Aorta (tissue), 5 donors: ENCODE measurements around the gene STRN3. TPM values are rescaled to one million over a fixed set of nuclear protein-coding genes. Genes with fewer than 3 reads are reported as not detected.
"Not testable (repeated sequence)": the region's sequence is repeated elsewhere in the genome, so short reads cannot be mapped to it uniquely, and the experiment has no call there.

Source experiments
- ATAC-seq: fragments of 200-7000 bp; cut with Tn5 transposase; one replicate; pipeline ENCODE4 v1.9.1; 2022; ENCODE audit warnings: moderate library complexity; ENCODE audit not compliant: low FRiP score
- DNase-seq, 2 donors: peaks; one replicate each; pipeline ENCODE4 v3.0.0-alpha.2; 2020
- H3K27ac ChIP-seq, 2 donors: one replicate each; pipeline ENCODE4 v1.5.1; 2013; ENCODE audit warnings: low read length in 2 of 2, mild to moderate bottlenecking in 2 of 2, moderate library complexity in 2 of 2, control low read depth in 1 of 2, inconsistent platforms in 1 of 2, low read depth in 1 of 2
- H3K27me3 ChIP-seq, 2 donors: one replicate each; pipeline ENCODE4 v1.6.1; 2013; ENCODE audit warnings: control low read depth in 1 of 2, low read length in 1 of 2, mild to moderate bottlenecking in 1 of 2, moderate library complexity in 1 of 2; ENCODE audit not compliant: insufficient read depth in 2 of 2, control insufficient read depth in 1 of 2
- H3K36me3 ChIP-seq, 2 donors: one replicate each; pipeline ENCODE4 v1.6.1; 2013; ENCODE audit warnings: control low read depth in 1 of 2, low read length in 1 of 2, mild to moderate bottlenecking in 1 of 2; ENCODE audit not compliant: insufficient read depth in 2 of 2, control insufficient read depth in 1 of 2
- H3K4me1 ChIP-seq, 2 donors: one replicate each; pipeline ENCODE4 v1.6.1; 2013; ENCODE audit warnings: low read length in 2 of 2, control low read depth in 1 of 2, mild to moderate bottlenecking in 1 of 2, moderate library complexity in 1 of 2; ENCODE audit not compliant: insufficient read depth in 2 of 2, control insufficient read depth in 1 of 2
- H3K4me3 ChIP-seq, 2 donors: one replicate each; pipeline ENCODE4 v1.5.1; 2013; ENCODE audit warnings: low read length in 2 of 2, control low read depth in 1 of 2, mild to moderate bottlenecking in 1 of 2
- H3K9me3 ChIP-seq: one replicate; pipeline ENCODE4 v1.6.1; 2013; ENCODE audit warnings: mild to moderate bottlenecking, low read length; ENCODE audit not compliant: control insufficient read depth
- WGBS, 2 donors: extraction: QIAGEN DNeasy Blood & Tissue Kit; methylation state at CpG; one replicate each; pipeline ENCODE4 v1.1.7; 2013; 5-methylcytosine and 5-hydroxymethylcytosine counted together
- intact Hi-C, 2 donors: fragments of 100-400 bp; cut with DNase I; formaldehyde crosslinking; loops; one replicate each; pipeline versions ENCODE4 v1.14.2 to v1.15.0; 2022
- polyA plus RNA-seq, 2 donors: library from polyadenylated mRNA; stranded (reverse); fragments of 200-250 nt; gene quantifications; one replicate each; pipeline ENCODE4 v1.2.3, GENCODE V29; 2013
- total RNA-seq, 2 donors: library from RNA; stranded (reverse); fragmentation: NEBNext Ultra II Directional; extraction: Animal tissue kit (Norgen Biotek cat#: 25700); gene quantifications; one replicate each; pipeline ENCODE4 v1.2.1, GENCODE V29; 2021
- donor health status: healthy with polysubstance abuse.
- donor health status: Bipolar disorder and iron deficiency.
- donor health status: DM: no; HTN: no; CAD: no.
- donor health status: DM: no; HTN: no; CAD: no.
- donor health status: DM: yes; HTN: yes; CAD: no.

Gene STRN3
- total and polyA plus RNA-seq, 4 donors: 11.4 to 64.5 (median 32.6) TPM

DNA sequence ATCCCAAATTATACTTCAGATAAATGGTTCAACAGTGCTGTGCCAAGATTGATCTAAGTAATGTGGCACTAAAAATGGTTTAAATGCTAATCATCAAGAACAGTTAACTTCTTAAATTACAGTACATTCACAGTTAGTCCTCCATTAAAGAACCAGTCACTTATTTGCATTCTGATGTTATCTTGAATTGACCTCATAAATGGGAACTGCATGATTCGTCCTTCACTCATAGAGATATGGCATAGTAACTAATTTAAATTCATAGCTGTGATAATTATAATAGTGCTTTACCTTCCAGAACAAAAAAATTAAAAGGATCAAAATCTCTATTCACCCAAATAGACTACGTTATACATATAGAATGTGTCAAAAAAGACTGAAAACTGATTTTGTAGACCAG, 90.7 kb downstream of the STRN3 start:
- 83 to 85% methylated on average over 2 of the region's 2 CpGs for WGBS, 2 donors
- intact Hi-C loops: no loop called here

DNA sequence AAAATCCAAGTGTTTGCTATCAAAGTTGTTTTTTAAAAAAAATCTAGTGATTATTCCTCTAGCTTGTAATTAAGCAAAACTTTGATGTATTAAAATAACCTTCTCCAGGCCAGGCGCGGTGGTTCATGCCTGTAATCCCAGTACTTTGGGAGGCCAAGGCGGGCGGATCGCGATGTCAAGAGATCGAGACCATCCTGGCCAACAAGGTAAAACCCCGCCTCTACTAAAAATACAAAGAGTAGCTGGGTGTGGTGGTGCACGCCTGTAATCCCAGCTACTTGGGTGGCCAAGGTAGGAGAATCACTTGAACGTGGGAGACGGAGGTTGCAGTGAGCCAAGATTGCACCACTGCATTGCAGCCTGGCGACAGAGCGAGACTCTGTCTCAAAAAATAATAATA, 92.2 kb downstream of the STRN3 start:
- ATAC-seq, H3K9me3 ChIP-seq, H3K27ac ChIP-seq, H3K27me3 ChIP-seq, DNase-seq, H3K36me3 ChIP-seq, H3K4me1 ChIP-seq, H3K4me3 ChIP-seq, intact Hi-C loops: not testable (repeated sequence)
- 98% methylated on average over 13 of the region's 13 CpGs for WGBS, 2 donors

More for the DNA sequence above, 90.7 kb downstream of the STRN3 start:
- no peak for ATAC-seq
- no peaks in the 10 kb centered on the region for H3K9me3 ChIP-seq
- H3K4me3 ChIP-seq: no peak overlapping the region
- H3K27me3 ChIP-seq: no peaks in the 10 kb centered on the region
- no peak overlapping the region for H3K27ac ChIP-seq
- DNase-seq: no peak
- no peaks in the 10 kb centered on the region for H3K36me3 ChIP-seq
- H3K4me1 ChIP-seq: peaks cover 0 to 1% of the 10 kb centered on the region in 2 donors

DNA sequence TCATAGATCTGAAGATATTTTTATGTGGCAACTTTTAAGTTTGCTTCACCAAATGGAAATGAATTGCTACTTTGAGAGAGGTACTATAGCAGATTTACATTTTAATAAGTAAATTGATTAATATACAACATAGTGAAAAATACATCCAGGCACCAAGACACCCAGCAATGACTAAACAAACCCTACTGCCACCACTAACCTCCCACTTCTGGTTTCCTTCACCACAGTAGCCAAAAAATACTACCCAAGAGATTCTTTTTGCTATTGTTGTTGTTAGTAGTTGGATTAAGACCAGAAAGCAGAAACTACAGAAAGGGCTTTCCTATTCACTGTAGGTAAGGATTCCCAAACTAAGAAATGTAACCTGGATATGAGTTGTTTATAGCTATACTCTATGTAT, 97.7 kb downstream of the STRN3 start:
- DNase-seq (no peak), ATAC-seq (no peak)
- intact Hi-C loops: no loop called here
- Histone ChIP-seq H3K27me3 (no peaks in the 10 kb centered on the region), H3K27ac (no peak overlapping the region), H3K4me3 (no peak overlapping the region), H3K36me3 (peaks cover 0 to 2% of the 10 kb centered on the region in 2 donors), H3K9me3 (no peaks in the 10 kb centered on the region), H3K4me1 (peaks cover 0 to 1% of the 10 kb centered on the region in 2 donors)

DNA sequence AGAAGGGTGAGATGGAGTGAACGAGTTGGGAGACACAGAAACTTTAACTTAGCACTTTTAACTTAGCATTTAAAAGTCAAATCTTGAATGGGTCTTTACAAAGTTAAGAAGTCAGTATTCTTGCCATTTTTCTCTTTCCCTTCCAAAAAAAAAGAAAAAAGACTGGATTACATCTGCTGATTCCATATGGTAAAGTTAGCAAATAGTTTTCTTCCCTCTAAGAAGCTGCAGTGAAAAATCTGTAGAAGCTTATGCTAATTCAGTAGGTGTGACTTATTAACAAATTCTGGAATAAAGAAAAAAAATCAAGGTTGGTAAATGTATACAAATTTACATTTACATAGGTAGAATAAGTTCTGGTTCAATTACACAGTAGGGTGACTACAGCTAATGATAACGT, 100.9 kb downstream of the STRN3 start:
- DNase-seq (no peak), ATAC-seq (no peak)
- H3K27me3 ChIP-seq: no peaks in the 10 kb centered on the region
- no peaks in the 10 kb centered on the region for H3K4me1 ChIP-seq
- H3K36me3 ChIP-seq: peaks cover 0 to 2% of the 10 kb centered on the region in 2 donors
- no peak overlapping the region for H3K27ac ChIP-seq
- intact Hi-C loops: no loop called here
- H3K9me3 ChIP-seq: no peaks in the 10 kb centered on the region
- H3K4me3 ChIP-seq: no peak overlapping the region
- 76 to 81% methylated on average over 2 of the region's 2 CpGs for WGBS, 2 donors

DNA sequence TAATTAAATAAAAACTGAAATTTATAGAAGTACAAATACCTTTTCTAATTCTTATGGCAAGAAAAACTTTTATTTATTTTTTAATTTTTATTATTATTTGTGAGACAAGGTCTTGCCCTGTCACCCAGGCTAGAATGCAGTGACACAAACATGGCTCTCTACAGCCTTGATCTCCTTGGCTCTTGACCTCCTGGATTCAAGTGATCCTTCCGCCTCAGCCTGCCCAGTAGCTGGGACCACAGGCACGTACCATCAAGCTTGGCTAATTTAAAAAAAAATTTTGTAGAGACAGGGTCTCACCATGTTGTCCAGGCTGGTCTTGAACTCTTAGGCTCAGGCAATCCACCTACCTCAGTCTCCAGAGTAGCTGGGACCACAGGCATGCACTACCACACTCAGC, 104.4 kb downstream of the STRN3 start:
- H3K4me1 ChIP-seq: no peaks in the 10 kb centered on the region
- DNase-seq (no peak), ATAC-seq (no peak)
- no peaks in the 10 kb centered on the region for H3K27me3 ChIP-seq
- no peak overlapping the region for H3K27ac ChIP-seq
- peaks cover 0 to 2% of the 10 kb centered on the region in 2 donors for H3K36me3 ChIP-seq
- intact Hi-C loops: no loop called here
- H3K4me3 ChIP-seq: no peak overlapping the region
- no peaks in the 10 kb centered on the region for H3K9me3 ChIP-seq
- 95 to 96% methylated on average over 2 of the region's 2 CpGs for WGBS, 2 donors

DNA sequence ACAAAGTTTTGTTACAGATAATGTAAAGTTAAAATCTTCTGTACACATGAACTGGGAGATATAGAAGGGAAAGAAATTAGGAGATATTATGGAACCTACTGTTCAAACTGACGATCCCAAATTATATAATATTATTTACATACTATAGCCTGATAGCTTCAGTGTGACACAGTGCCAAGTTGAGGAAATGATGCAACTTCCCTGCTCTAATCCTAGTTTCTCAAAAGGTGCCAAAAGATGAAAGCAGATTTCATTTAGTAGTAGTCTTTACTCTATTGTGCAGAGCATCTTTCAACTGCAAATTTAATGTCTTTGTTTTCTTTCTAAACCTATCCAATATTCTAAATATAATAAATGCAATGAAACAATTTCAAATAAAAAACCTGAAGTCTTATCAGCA, 104.9 kb downstream of the STRN3 start:
- no peak for ATAC-seq
- Histone ChIP-seq H3K27me3 (no peaks in the 10 kb centered on the region), H3K36me3 (peaks cover 0 to 2% of the 10 kb centered on the region in 2 donors), H3K4me1 (no peaks in the 10 kb centered on the region), H3K9me3 (no peaks in the 10 kb centered on the region), H3K27ac (no peak overlapping the region), H3K4me3 (no peak overlapping the region)
- no peak for DNase-seq
- intact Hi-C loops: no loop called here
- 82 to 84% methylated on average over 1 of the region's 1 CpG for WGBS, 2 donors

DNA sequence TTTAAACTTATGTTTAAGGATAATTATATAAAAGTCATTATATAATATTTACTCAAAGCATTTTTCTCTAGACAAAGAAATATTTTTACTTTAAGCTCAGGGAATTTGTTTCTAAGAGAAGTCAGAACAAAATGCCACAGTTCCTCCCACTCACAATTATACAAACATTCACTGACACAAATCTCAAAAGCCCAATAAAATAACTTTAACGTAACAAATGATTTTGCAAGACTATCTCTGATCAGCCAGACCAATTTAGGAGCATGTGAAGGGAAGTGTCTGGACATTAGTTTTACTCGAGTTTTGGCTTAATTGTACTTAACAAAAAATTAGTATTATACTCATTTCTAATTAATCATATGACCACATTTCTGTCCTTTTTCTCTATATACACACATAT, 110.6 kb downstream of the STRN3 start:
- no peaks in the 10 kb centered on the region for H3K4me1 ChIP-seq
- no peak for DNase-seq
- 19 to 23% methylated on average over 2 of the region's 2 CpGs for WGBS, 2 donors
- no peak for ATAC-seq
- no peaks in the 10 kb centered on the region for H3K27me3 ChIP-seq
- H3K4me3 ChIP-seq: no peak overlapping the region
- H3K27ac ChIP-seq: no peak overlapping the region
- H3K36me3 ChIP-seq: no peaks in the 10 kb centered on the region
- H3K9me3 ChIP-seq: no peaks in the 10 kb centered on the region
- intact Hi-C loops: no loop called here

DNA sequence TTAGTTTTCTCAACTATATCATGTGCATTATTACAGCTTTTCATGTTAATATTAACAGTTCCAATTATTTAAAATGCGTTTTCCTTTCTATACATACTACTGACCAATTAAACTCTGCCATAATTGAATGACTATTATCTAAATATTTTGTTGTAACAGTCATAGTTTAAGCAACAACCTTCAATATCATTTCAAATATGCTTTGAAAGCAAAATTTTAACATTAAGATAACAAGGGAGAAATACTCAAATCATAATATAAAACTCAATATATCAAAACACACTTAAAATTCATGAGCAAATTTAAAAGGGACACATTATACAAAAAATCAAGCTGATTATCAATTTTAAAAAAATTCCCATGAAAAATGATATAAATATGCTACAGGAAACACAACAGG, 111.4 kb downstream of the STRN3 start:
- Histone ChIP-seq H3K36me3 (no peaks in the 10 kb centered on the region), H3K27ac (no peak overlapping the region), H3K27me3 (no peaks in the 10 kb centered on the region), H3K9me3 (no peaks in the 10 kb centered on the region), H3K4me1 (no peaks in the 10 kb centered on the region), H3K4me3 (no peak overlapping the region)
- 91 to 95% methylated on average over 1 of the region's 1 CpG for WGBS, 2 donors
- intact Hi-C loops: no loop called here
- DNase-seq (no peak), ATAC-seq (no peak)

DNA sequence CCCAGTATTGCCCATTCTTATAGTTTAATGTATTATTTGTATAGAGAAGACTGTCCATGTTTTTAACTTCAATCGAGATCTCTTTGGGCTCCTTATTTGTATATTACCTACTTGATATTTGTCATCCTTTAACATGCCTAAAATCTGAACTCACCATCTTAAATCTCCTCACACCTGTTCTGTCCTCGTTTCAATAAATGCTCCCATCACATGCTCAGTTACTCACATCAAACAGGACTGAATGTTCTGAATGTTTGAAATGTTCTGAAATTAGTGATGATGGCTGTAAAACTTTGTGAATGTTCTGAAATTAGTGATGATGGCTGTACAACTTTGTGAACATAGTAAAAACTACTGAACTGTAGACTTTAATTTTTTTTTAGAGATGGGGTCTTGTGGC, 117.4 kb downstream of the STRN3 start:
- ATAC-seq: no peak
- WGBS, 2 donors: 86 to 90% methylated on average over 2 of the region's 2 CpGs
- H3K36me3 ChIP-seq: no peaks in the 10 kb centered on the region
- H3K27me3 ChIP-seq: no peaks in the 10 kb centered on the region
- no peak overlapping the region for H3K4me3 ChIP-seq
- DNase-seq: no peak
- intact Hi-C loops: no loop called here
- H3K27ac ChIP-seq: no peak overlapping the region
- H3K4me1 ChIP-seq: no peaks in the 10 kb centered on the region
- no peaks in the 10 kb centered on the region for H3K9me3 ChIP-seq
